ENCODE data around the gene VSIG2. TPM values are rescaled to one million over a fixed set of nuclear protein-coding genes. Genes with fewer than 3 reads are reported as not detected.

The VSIG2 gene
- total and polyA plus RNA-seq, 2 experiments from 2014 or later: not detected

DNA sequence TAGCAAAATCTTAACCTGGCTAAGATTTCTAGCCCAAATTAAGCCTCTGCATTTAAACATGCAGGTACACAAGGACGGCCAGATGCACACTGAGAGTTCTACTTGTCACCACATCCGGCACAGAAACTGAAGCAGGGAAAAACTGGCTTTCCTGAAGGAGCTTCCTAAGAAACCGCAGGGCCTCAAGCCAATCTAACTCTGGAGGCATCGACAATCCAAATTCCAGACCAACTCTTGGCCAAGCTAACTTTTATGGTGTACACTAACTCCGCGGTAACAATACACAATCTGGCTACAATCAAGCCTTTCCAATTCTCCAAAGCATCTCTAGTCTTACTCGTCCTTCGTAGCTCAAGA, 46.9 kb upstream of the VSIG2 start:
- Histone ChIP-seq H3K79me2 (replicated peaks; ENCODE audit: insufficient read depth) (peaks cover 57% of the 10 kb centered on the region), H3K27ac (ENCODE audit: low read depth) (peak overlapping the region; percentile 92), H3K4me2 (peak overlapping the region; percentile 90), H3K9me2 (ENCODE audit: insufficient read depth) (no peaks in the 10 kb centered on the region), H3F3A (replicated peaks; ENCODE audit: low read depth) (no peaks in the 10 kb centered on the region), H3K4me3 (peak overlapping the region; percentile 94), H3K27me3 (ENCODE audit: insufficient read depth) (no peaks in the 10 kb centered on the region), H4K20me1 (replicated peaks; ENCODE audit: insufficient read depth) (peaks cover 13% of the 10 kb centered on the region; the same call in 1 of the 2 replicates), H3K4me1 (ENCODE audit: insufficient read depth) (peaks cover 50% of the 10 kb centered on the region), H3K36me3 (ENCODE audit: insufficient read depth) (no peaks in the 10 kb centered on the region), H2AFZ (0 out of 2 replicates have a peak overlapping the region, but pooled peaks have one; percentile 0)
- no peaks in the 10 kb centered on the region for H3K36me3 Mint-ChIP-seq (ENCODE audit: low read depth)
- H3K27me3 Mint-ChIP-seq (ENCODE audit: insufficient read depth, low read depth, poor library complexity): peaks cover 6% of the 10 kb centered on the region
- peaks cover 35% of the 10 kb centered on the region for H3K4me1 Mint-ChIP-seq
- no peaks in the 10 kb centered on the region; the same call in 1 of the 3 replicates for H3K9me3 Mint-ChIP-seq
- no peak for TF ChIP-seq CTCF (conservative IDR thresholded peaks at IDR 0.05; ENCODE audit: low read depth in 2 of 2)
- no peak for TF ChIP-seq STAT1 (IDR thresholded peaks at IDR 0.05; ENCODE audit: unreplicated experiment)
- no peak for TF ChIP-seq ZNF331 (CRISPR knock-in tag; IDR thresholded peaks at IDR 0.05; ENCODE audit: low read depth)
- TF ChIP-seq, protein P1, sequence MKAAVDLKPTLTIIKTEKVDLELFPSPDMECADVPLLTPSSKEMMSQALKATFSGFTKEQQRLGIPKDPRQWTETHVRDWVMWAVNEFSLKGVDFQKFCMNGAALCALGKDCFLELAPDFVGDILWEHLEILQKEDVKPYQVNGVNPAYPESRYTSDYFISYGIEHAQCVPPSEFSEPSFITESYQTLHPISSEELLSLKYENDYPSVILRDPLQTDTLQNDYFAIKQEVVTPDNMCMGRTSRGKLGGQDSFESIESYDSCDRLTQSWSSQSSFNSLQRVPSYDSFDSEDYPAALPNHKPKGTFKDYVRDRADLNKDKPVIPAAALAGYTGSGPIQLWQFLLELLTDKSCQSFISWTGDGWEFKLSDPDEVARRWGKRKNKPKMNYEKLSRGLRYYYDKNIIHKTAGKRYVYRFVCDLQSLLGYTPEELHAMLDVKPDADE (IDR thresholded peaks at IDR 0.05): no peak
- TF ChIP-seq NANOG (IDR thresholded peaks at IDR 0.05; ENCODE audit: borderline replicate concordance): no peak
- TF ChIP-seq ZNF114 (CRISPR knock-in tag; IDR thresholded peaks at IDR 0.05): no peak
- TF ChIP-seq, protein P2, sequence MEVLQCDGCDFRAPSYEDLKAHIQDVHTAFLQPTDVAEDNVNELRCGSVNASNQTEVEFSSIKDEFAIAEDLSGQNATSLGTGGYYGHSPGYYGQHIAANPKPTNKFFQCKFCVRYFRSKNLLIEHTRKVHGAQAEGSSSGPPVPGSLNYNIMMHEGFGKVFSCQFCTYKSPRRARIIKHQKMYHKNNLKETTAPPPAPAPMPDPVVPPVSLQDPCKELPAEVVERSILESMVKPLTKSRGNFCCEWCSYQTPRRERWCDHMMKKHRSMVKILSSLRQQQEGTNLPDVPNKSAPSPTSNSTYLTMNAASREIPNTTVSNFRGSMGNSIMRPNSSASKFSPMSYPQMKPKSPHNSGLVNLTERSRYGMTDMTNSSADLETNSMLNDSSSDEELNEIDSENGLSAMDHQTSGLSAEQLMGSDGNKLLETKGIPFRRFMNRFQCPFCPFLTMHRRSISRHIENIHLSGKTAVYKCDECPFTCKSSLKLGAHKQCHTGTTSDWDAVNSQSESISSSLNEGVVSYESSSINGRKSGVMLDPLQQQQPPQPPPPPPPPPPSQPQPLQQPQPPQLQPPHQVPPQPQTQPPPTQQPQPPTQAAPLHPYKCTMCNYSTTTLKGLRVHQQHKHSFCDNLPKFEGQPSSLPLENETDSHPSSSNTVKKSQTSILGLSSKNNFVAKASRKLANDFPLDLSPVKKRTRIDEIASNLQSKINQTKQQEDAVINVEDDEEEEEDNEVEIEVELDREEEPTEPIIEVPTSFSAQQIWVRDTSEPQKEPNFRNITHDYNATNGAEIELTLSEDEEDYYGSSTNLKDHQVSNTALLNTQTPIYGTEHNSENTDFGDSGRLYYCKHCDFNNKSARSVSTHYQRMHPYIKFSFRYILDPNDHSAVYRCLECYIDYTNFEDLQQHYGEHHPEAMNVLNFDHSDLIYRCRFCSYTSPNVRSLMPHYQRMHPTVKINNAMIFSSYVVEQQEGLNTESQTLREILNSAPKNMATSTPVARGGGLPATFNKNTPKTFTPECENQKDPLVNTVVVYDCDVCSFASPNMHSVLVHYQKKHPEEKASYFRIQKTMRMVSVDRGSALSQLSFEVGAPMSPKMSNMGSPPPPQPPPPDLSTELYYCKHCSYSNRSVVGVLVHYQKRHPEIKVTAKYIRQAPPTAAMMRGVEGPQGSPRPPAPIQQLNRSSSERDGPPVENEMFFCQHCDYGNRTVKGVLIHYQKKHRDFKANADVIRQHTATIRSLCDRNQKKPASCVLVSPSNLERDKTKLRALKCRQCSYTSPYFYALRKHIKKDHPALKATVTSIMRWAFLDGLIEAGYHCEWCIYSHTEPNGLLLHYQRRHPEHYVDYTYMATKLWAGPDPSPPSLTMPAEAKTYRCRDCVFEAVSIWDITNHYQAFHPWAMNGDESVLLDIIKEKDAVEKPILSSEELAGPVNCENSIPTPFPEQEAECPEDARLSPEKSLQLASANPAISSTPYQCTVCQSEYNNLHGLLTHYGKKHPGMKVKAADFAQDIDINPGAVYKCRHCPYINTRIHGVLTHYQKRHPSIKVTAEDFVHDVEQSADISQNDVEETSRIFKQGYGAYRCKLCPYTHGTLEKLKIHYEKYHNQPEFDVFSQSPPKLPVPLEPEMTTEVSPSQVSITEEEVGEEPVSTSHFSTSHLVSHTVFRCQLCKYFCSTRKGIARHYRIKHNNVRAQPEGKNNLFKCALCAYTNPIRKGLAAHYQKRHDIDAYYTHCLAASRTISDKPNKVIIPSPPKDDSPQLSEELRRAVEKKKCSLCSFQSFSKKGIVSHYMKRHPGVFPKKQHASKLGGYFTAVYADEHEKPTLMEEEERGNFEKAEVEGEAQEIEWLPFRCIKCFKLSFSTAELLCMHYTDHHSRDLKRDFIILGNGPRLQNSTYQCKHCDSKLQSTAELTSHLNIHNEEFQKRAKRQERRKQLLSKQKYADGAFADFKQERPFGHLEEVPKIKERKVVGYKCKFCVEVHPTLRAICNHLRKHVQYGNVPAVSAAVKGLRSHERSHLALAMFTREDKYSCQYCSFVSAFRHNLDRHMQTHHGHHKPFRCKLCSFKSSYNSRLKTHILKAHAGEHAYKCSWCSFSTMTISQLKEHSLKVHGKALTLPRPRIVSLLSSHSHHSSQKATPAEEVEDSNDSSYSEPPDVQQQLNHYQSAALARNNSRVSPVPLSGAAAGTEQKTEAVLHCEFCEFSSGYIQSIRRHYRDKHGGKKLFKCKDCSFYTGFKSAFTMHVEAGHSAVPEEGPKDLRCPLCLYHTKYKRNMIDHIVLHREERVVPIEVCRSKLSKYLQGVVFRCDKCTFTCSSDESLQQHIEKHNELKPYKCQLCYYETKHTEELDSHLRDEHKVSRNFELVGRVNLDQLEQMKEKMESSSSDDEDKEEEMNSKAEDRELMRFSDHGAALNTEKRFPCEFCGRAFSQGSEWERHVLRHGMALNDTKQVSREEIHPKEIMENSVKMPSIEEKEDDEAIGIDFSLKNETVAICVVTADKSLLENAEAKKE (CRISPR knock-in tag; IDR thresholded peaks at IDR 0.05): no peak
- TF ChIP-seq EZH2phosphoT487 (IDR thresholded peaks at IDR 0.05; ENCODE audit: unreplicated experiment): no peak
- no peak for TF ChIP-seq POLR2AphosphoS5 (IDR thresholded peaks at IDR 0.05; ENCODE audit: low read depth)
- DNase-seq (ENCODE audit: low spot score) (peak; percentile 56), ATAC-seq (no peak)
- H3K27ac Mint-ChIP-seq: peak overlapping the region; percentile 57
- H3K4me3 Mint-ChIP-seq: peak overlapping the region; percentile 84

Measured in GM23338 (cell line).